ENCODE data around the gene DAPK3. TPM values are rescaled to one million over a fixed set of nuclear protein-coding genes. Genes with fewer than 3 reads are reported as not detected.

The DAPK3 gene
- total and polyA plus RNA-seq, 8 donors: 47.0 to 238 (median 71.2) TPM

GRCh38 chr19:4010808-4011110 lies 39.9 kb upstream of the DAPK3 start:
- Histone ChIP-seq H3K4me3 (peak overlapping the region in 2 of 4 donors; percentile 88 to 98), H3K4me1 (peaks cover 75 to 90% (median 83%) of the 10 kb centered on the region in 4 donors), H3K27ac (peak overlapping the region; percentile 28 to 98 (median 90)), H3K9me3 (no peaks in the 10 kb centered on the region), H3K36me3 (peaks cover 24 to 38% (median 32%) of the 10 kb centered on the region in 4 donors), H3K27me3 (no peaks in the 10 kb centered on the region)
- no peak for DNase-seq
- TF ChIP-seq, protein P1, sequence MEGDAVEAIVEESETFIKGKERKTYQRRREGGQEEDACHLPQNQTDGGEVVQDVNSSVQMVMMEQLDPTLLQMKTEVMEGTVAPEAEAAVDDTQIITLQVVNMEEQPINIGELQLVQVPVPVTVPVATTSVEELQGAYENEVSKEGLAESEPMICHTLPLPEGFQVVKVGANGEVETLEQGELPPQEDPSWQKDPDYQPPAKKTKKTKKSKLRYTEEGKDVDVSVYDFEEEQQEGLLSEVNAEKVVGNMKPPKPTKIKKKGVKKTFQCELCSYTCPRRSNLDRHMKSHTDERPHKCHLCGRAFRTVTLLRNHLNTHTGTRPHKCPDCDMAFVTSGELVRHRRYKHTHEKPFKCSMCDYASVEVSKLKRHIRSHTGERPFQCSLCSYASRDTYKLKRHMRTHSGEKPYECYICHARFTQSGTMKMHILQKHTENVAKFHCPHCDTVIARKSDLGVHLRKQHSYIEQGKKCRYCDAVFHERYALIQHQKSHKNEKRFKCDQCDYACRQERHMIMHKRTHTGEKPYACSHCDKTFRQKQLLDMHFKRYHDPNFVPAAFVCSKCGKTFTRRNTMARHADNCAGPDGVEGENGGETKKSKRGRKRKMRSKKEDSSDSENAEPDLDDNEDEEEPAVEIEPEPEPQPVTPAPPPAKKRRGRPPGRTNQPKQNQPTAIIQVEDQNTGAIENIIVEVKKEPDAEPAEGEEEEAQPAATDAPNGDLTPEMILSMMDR (IDR thresholded peaks at IDR 0.05): no peak
- TF ChIP-seq POLR2A (IDR thresholded peaks at IDR 0.05): no peak
- no peak for TF ChIP-seq POLR2AphosphoS5 (IDR thresholded peaks at IDR 0.05)
- 41 to 62% (median 50%) methylated on average over 14 of the region's 14 CpGs for WGBS, 5 donors
- intact Hi-C loops (cut with DNase I; ENCODE audit: low total_unique reads): no loop called here

- intact Hi-C loops (cut with DNase I; ENCODE audit: low total_unique reads): loop anchor here (10.0 kb wide), 1 partner anchor 45 kb away; no protein-coding TSS in a partner anchor
- H3K27me3 ChIP-seq: no peaks in the 10 kb centered on the region
- H3K4me1 ChIP-seq: peaks cover 69 to 85% (median 78%) of the 10 kb centered on the region in 4 donors
- DNase-seq: no peak
- TF ChIP-seq POLR2AphosphoS5 (IDR thresholded peaks at IDR 0.05) (peak in 1 of 3 donors; percentile 37), EP300 (IDR thresholded peaks at IDR 0.05) (no peak), POLR2A (IDR thresholded peaks at IDR 0.05) (no peak)
- TF ChIP-seq, protein P1 (IDR thresholded peaks at IDR 0.05): no peak
- H3K27ac ChIP-seq: peak overlapping the region; percentile 22 to 98 (median 90)
- 40 to 63% (median 44%) methylated on average over 11 to 24 of the region's 24 CpGs for WGBS, 5 donors
- peak overlapping the region in 2 of 4 donors; percentile 88 to 98 for H3K4me3 ChIP-seq
- H3K36me3 ChIP-seq: peaks cover 19 to 32% (median 26%) of the 10 kb centered on the region in 4 donors
- H3K9me3 ChIP-seq: no peaks in the 10 kb centered on the region
Measured at GRCh38 chr19:4009990-4010807, 39.3 kb upstream of the DAPK3 start.

DNA sequence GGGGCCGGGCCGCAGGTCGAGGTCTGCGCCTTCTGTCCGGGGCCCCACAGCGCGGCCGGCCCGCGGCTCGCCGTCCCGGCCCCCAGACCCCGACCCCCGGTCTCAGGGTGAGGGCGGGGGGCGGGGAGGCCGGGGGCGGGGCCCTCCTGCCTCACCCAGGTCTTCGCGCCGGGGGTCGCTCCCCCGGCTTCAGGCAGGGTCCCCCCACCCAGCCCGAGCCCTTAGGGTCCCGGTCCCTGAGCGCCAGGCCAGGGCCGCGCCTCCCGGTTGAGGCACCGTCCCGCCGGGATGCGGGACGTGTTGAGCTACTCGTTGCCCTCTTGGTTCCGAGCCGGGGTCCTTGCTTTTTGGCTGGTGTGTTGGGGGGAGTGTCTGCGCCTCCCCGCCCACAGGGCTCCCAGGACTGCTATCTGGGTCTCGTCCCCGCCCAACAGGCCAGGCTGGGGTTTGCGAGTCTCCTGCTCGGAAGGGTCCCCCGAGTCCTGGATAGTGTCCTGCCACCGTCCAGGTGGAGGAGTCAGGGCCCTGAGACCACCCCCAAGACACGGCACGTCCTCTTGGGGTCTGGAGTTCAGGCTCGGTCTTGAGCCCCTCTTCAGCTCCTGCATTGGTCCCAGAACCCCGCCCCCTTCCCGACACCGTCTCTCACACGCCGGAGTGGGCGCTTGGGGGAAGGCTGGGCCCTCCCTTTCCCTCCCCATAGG lies 37.1 kb upstream of the DAPK3 start:
- TF ChIP-seq, protein P1 (IDR thresholded peaks at IDR 0.05): no peak
- TF ChIP-seq POLR2AphosphoS5 (IDR thresholded peaks at IDR 0.05) (no peak), EP300 (IDR thresholded peaks at IDR 0.05) (no peak), POLR2A (IDR thresholded peaks at IDR 0.05) (no peak)
- H3K4me1 ChIP-seq: peaks cover 47 to 63% (median 56%) of the 10 kb centered on the region in 4 donors
- 0 to 1% (median 0%) methylated on average over 7 to 55 of the region's 55 CpGs for WGBS, 5 donors
- H3K36me3 ChIP-seq: peaks cover 2 to 10% (median 6%) of the 10 kb centered on the region in 4 donors
- H3K27ac ChIP-seq: peak overlapping the region; percentile 85 to 98 (median 90)
- DNase-seq: peak in 1 of 2 donors; percentile 72
- no peaks in the 10 kb centered on the region for H3K27me3 ChIP-seq
- intact Hi-C loops (cut with DNase I; ENCODE audit: low total_unique reads): loop anchor here (10.0 kb wide), 1 partner anchor 47 kb away; no protein-coding TSS in a partner anchor
- H3K9me3 ChIP-seq: no peaks in the 10 kb centered on the region
- H3K4me3 ChIP-seq: peak overlapping the region; percentile 88 to 100 (median 99)
